ENCODE measurements around the gene SLC6A3. TPM values are rescaled to one million over a fixed set of nuclear protein-coding genes. Genes with fewer than 3 reads are reported as not detected.
A peak's percentile ranks its signal among the peaks of the same experiment; 100 is the strongest.

The SLC6A3 gene
- polyA plus RNA-seq, 1 experiment: not detected

- Histone ChIP-seq H3K9me3 (ENCODE audit: control insufficient read depth, insufficient read depth, low read length) (peaks cover 25% of the 10 kb centered on the region), H3K27me3 (ENCODE audit: control insufficient read depth, insufficient read depth, low read length) (no peaks in the 10 kb centered on the region), H3K27ac (ENCODE audit: low read depth, low read length) (no peak overlapping the region), H3K4me3 (ENCODE audit: low read depth, low read length) (no peak overlapping the region)
- CTCF ChIA-PET: interaction anchor here (0.7 to 1.1 kb wide), 2 partner anchors 8 to 22 kb away, joined by 3 read pairs; no protein-coding TSS in a partner anchor
- peak; percentile 43 for TF ChIP-seq CTCF (IDR thresholded peaks at IDR 0.05; ENCODE audit: low read depth, low read length)
- DNase-seq (ENCODE audit: low read depth, low spot score): no peak
- POLR2A ChIA-PET: interaction anchor here (0.8 kb wide), 1 partner anchor 124 kb away, joined by 3 read pairs; no protein-coding TSS in a partner anchor
These were observed 23.0 kb upstream of the SLC6A3 start for GRCh38 chr5:1468247-1468612.

- H3K27ac ChIP-seq (ENCODE audit: low read depth, low read length): no peak overlapping the region
- H3K27me3 ChIP-seq (ENCODE audit: control insufficient read depth, insufficient read depth, low read length): no peaks in the 10 kb centered on the region
- CTCF ChIA-PET: interaction anchor here (0.7 to 1.1 kb wide), 2 partner anchors 9 to 23 kb away, joined by 3 read pairs; no protein-coding TSS in a partner anchor
- H3K9me3 ChIP-seq (ENCODE audit: control insufficient read depth, insufficient read depth, low read length): peaks cover 26% of the 10 kb centered on the region
- no peak for TF ChIP-seq CTCF (IDR thresholded peaks at IDR 0.05; ENCODE audit: low read depth, low read length)
- POLR2A ChIA-PET: interaction anchor here (0.8 kb wide), 1 partner anchor 123 kb away, joined by 3 read pairs; no protein-coding TSS in a partner anchor
- DNase-seq (ENCODE audit: low read depth, low spot score): no peak
- no peak overlapping the region for H3K4me3 ChIP-seq (ENCODE audit: low read depth, low read length)
These were observed 22.4 kb upstream of the SLC6A3 start for GRCh38 chr5:1467341-1468246.

GRCh38 chr5:1466631-1467265 is 21.5 kb upstream of the SLC6A3 start:
- CTCF ChIA-PET: no interaction called here
- no peak overlapping the region for H3K4me3 ChIP-seq (ENCODE audit: low read depth, low read length)
- peaks cover 29% of the 10 kb centered on the region for H3K9me3 ChIP-seq (ENCODE audit: control insufficient read depth, insufficient read depth, low read length)
- no peaks in the 10 kb centered on the region for H3K27me3 ChIP-seq (ENCODE audit: control insufficient read depth, insufficient read depth, low read length)
- no peak overlapping the region for H3K27ac ChIP-seq (ENCODE audit: low read depth, low read length)
- POLR2A ChIA-PET: no interaction called here
- no peak for DNase-seq (ENCODE audit: low read depth, low spot score)
- TF ChIP-seq CTCF (IDR thresholded peaks at IDR 0.05; ENCODE audit: low read depth, low read length): no peak

GRCh38 chr5:1465966-1466471 is 20.8 kb upstream of the SLC6A3 start:
- POLR2A ChIA-PET: no interaction called here

More at GRCh38 chr5:1465966-1466471, 20.8 kb upstream of the SLC6A3 start:
- no peak for TF ChIP-seq CTCF (IDR thresholded peaks at IDR 0.05; ENCODE audit: low read depth, low read length)
- Histone ChIP-seq H3K9me3 (ENCODE audit: control insufficient read depth, insufficient read depth, low read length) (peaks cover 29% of the 10 kb centered on the region), H3K4me3 (ENCODE audit: low read depth, low read length) (no peak overlapping the region), H3K27me3 (ENCODE audit: control insufficient read depth, insufficient read depth, low read length) (no peaks in the 10 kb centered on the region), H3K27ac (ENCODE audit: low read depth, low read length) (no peak overlapping the region)
- CTCF ChIA-PET: no interaction called here
- DNase-seq (ENCODE audit: low read depth, low spot score): no peak

Measured in AG04450 (cell line).